IMR-90 (cell line): ENCODE results near the gene PRODH2. TPM values are rescaled to one million over a fixed set of nuclear protein-coding genes. Genes with fewer than 3 reads are reported as not detected.

Source experiments
- ATAC-seq: fragments of 200-7000 bp; cut with Tn5 transposase; 2 replicates; pipeline ENCODE4 v1.9.1; 2020; ENCODE audit warnings: low read depth, mild to moderate bottlenecking, moderate library complexity
- BruUV-seq: library from RNA; stranded (reverse); fragments of 400-500 nt; replicated peaks from 2 replicates; lab custom pipeline; 2021; lab: Mats Ljungman, UMichigan
- CTCF ChIA-PET: fragments of 300-600 bp; formaldehyde crosslinking; extraction: SDS; loops from one replicate; lab custom pipeline; 2021; ENCODE audit warnings: antibody characterized with exemption; lab: Yijun Ruan, JAX
- POLR2A ChIA-PET: fragments of 300-600 bp; sonication (Branson Sonifier 250); formaldehyde crosslinking; loops from one replicate; lab custom pipeline; 2022; ENCODE audit warnings: antibody characterized with exemption; ENCODE audit not compliant: unreplicated experiment; lab: Charles Lee
- DNase-seq: peaks from one replicate; pipeline ENCODE4 v3.0.0; 2013
- H2AFZ ChIP-seq: replicated peaks from 2 replicates; pipeline ENCODE3; 2013; ENCODE audit warnings: low read length, mild to moderate bottlenecking; ENCODE audit not compliant: poor library complexity
- H2AK5ac ChIP-seq: 2 replicates; pipeline ENCODE4 v1.6.1; 2013; ENCODE audit warnings: low read depth, low read length, inconsistent platforms
- H2AK9ac ChIP-seq: replicated peaks from 2 replicates; pipeline ENCODE3; 2013; ENCODE audit warnings: mild to moderate bottlenecking, low read depth, low read length, moderate library complexity; ENCODE audit not compliant: poor library complexity
- H2BK120ac ChIP-seq: 2 replicates; pipeline ENCODE4 v1.6.1; 2013; ENCODE audit warnings: low read depth, low read length, inconsistent platforms
- H2BK15ac ChIP-seq: 3 replicates; pipeline ENCODE4 v1.6.1; 2013; ENCODE audit warnings: low read depth, low read length, inconsistent platforms
- H2BK20ac ChIP-seq: 2 replicates; pipeline ENCODE4 v1.6.1; 2013; ENCODE audit warnings: low read depth, mild to moderate bottlenecking, inconsistent platforms, low read length, moderate library complexity
- H2BK5ac ChIP-seq: 2 replicates; pipeline ENCODE4 v1.6.1; 2013; ENCODE audit warnings: mild to moderate bottlenecking, low read depth, low read length, inconsistent platforms; ENCODE audit not compliant: poor library complexity, severe bottlenecking
- H3K14ac ChIP-seq: replicated peaks from 2 replicates; pipeline ENCODE4 v1.6.1; 2013; ENCODE audit warnings: low read depth, low read length, inconsistent platforms
- H3K18ac ChIP-seq: 2 replicates; pipeline ENCODE4 v1.6.1; 2013; ENCODE audit warnings: low read depth, low read length, control low read depth
- H3K23ac ChIP-seq: 2 replicates; pipeline ENCODE4 v1.6.1; 2013; ENCODE audit warnings: low read depth, low read length, inconsistent platforms
- H3K27ac ChIP-seq: 2 replicates; pipeline ENCODE4 v1.5.1; 2013; ENCODE audit warnings: mild to moderate bottlenecking, control low read depth, low read length; ENCODE audit not compliant: insufficient read depth
- H3K27me3 ChIP-seq: 2 replicates; pipeline ENCODE4 v1.6.1; 2013; ENCODE audit warnings: low read length; ENCODE audit not compliant: control insufficient read depth, insufficient read depth
- H3K36me3 ChIP-seq: 2 replicates; pipeline ENCODE4 v1.6.1; 2013; ENCODE audit warnings: low read length, mixed read lengths; ENCODE audit not compliant: control insufficient read depth, insufficient read depth
- H3K4ac ChIP-seq: 2 replicates; pipeline ENCODE4 v1.6.1; 2013; ENCODE audit warnings: low read depth, low read length, inconsistent platforms
- H3K4me1 ChIP-seq: 2 replicates; pipeline ENCODE4 v1.6.1; 2013; ENCODE audit warnings: low read length, mixed read lengths; ENCODE audit not compliant: control insufficient read depth, insufficient read depth
- H3K4me2 ChIP-seq: 2 replicates; pipeline ENCODE4 v1.6.1; 2013; ENCODE audit warnings: low read depth, mild to moderate bottlenecking, control low read depth, low read length, moderate library complexity
- H3K4me3 ChIP-seq: 2 replicates; pipeline ENCODE4 v1.5.1; 2013; ENCODE audit warnings: low read depth, mild to moderate bottlenecking, control low read depth, low read length, moderate library complexity; ENCODE audit not compliant: insufficient read depth
- H3K56ac ChIP-seq: 2 replicates; pipeline ENCODE4 v1.6.1; 2013; ENCODE audit warnings: low read length, inconsistent platforms; ENCODE audit not compliant: insufficient read depth; ENCODE audit errors: extremely low read depth
- H3K79me1 ChIP-seq, 2 experiments: 2 replicates each; pipeline ENCODE4 v1.6.1; 2013; ENCODE audit warnings: low read length in 2 of 2, inconsistent platforms in 1 of 2, low read depth in 1 of 2
- H3K9ac ChIP-seq: 2 replicates; pipeline ENCODE4 v1.6.1; 2013; ENCODE audit warnings: low read depth, low read length, control low read depth
- H3K9me1 ChIP-seq: 2 replicates; pipeline ENCODE4 v1.6.1; 2013; ENCODE audit warnings: low read length, inconsistent platforms; ENCODE audit not compliant: insufficient read depth
- H3K9me3 ChIP-seq: 2 replicates; pipeline ENCODE4 v1.6.1; 2013; ENCODE audit warnings: low read length; ENCODE audit not compliant: control insufficient read depth, insufficient read depth
- H4K20me1 ChIP-seq: 2 replicates; pipeline ENCODE4 v1.6.1; 2013; ENCODE audit warnings: low read length, inconsistent platforms; ENCODE audit not compliant: insufficient read depth
- H4K5ac ChIP-seq: 2 replicates; pipeline ENCODE4 v1.6.1; 2013; ENCODE audit warnings: mild to moderate bottlenecking, low read depth, low read length, control low read depth
- H4K8ac ChIP-seq, 2 experiments: 2 replicates each; pipeline ENCODE4 v1.6.1; 2013; ENCODE audit warnings: low read depth in 2 of 2, low read length in 2 of 2, control low read depth in 1 of 2, inconsistent platforms in 1 of 2
- H4K91ac ChIP-seq: 2 replicates; pipeline ENCODE4 v1.6.1; 2013; ENCODE audit warnings: low read depth, low read length, inconsistent platforms; ENCODE audit not compliant: insufficient read depth
- CHD1 ChIP-seq: IDR thresholded peaks from 2 replicates; pipeline ENCODE4 v1.6.1; 2012; ENCODE audit warnings: low read depth, low read length, improper control_type of control experiment
- MAFK ChIP-seq: IDR thresholded peaks from 2 replicates; pipeline ENCODE4 v1.6.1; 2012; ENCODE audit warnings: low read depth, low read length, improper control_type of control experiment
- RAD21 ChIP-seq: IDR thresholded peaks from 2 replicates; pipeline ENCODE4 v1.6.1; 2012; ENCODE audit warnings: low read length, improper control_type of control experiment
- WGBS, 2 experiments: methylation state at CpG; one replicate each; pipeline versions ENCODE4 v1.1.5 to v1.1.7; 2013; ENCODE audit warnings: missing lambda C conversion rate in 2 of 2; ENCODE audit not compliant: insufficient read length in 1 of 2; ENCODE audit errors: extremely low coverage in 2 of 2; 5-methylcytosine and 5-hydroxymethylcytosine counted together
- dilution Hi-C: fragments of 300-500 bp; cut with HindIII; formaldehyde crosslinking; loops from one replicate; pipeline ENCODE4 v1.14.3; 2018; ENCODE audit warnings: low sequenced_read_pairs; ENCODE audit not compliant: unreplicated experiment
- in situ Hi-C: fragments of 300-500 bp; cut with MboI; formaldehyde crosslinking; loops from 3 replicates; pipeline ENCODE4 v1.14.3; 2019; ENCODE audit warnings: low sequenced_read_pairs, inconsistent platforms, mixed read lengths
- intact Hi-C: fragments of 100-400 bp; cut with micrococcal nuclease; formaldehyde crosslinking; loops from 2 replicates; pipeline ENCODE4 v1.10.0; 2022
- polyA plus RNA-seq, 3 experiments: library from polyadenylated mRNA; depleted of rRNA; stranded (reverse); fragments of >200 nt; gene quantifications; 2 replicates each; pipeline ENCODE4 v1.2.3, GENCODE V29; 2012; ENCODE audit warnings: low replicate concordance in 1 of 3
- total RNA-seq: library from RNA; depleted of rRNA; stranded (reverse); fragments of >200 nt; gene quantifications from 2 replicates; pipeline ENCODE4 v1.2.3, GENCODE V29; 2012
- TF ChIP-seq, protein P1 (sequence below): fragments of 150-350 bp; IDR thresholded peaks from 2 replicates; pipeline ENCODE4 v1.6.1; 2017; ENCODE audit warnings: mild to moderate bottlenecking, antibody characterized with exemption, low read length, low read depth

Gene PRODH2
- total and polyA plus RNA-seq, 2 of the 4 experiments (the other 2 are of a cell fraction), result not detected

DNA sequence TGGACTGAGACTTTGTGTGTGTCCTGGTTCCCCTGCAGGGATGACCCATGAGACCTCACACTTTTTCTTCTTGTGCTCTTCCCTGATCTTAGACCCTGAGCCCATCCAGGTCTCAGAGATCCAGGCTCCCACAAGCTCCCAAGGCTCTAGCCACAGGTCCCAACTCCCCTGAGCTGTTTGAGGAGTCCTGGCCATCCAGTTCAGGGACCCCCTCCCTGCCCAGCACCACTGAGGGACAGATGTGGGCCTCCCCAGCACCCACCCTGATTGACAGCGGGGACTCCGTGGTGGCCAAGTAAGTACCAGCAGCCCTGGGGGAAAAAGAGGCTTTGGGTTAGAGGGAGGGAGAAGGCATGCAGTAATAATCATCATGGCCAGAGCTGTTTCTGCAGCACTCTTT is 52.9 kb downstream of the PRODH2 start:
- BruUV-seq, result no TSS peak
- Histone ChIP-seq H3K79me1 (peaks cover 34 to 47% of the 10 kb centered on the region in 2 experiments), H3K27me3 (no peaks in the 10 kb centered on the region), H3K27ac (no peak overlapping the region), H2BK20ac (no peak overlapping the region), H3K4me1 (peaks cover 13% of the 10 kb centered on the region), H4K20me1 (peaks cover 6% of the 10 kb centered on the region; the same call in 1 of the 2 replicates), H3K23ac (no peak overlapping the region), H4K91ac (no peak overlapping the region), H3K56ac (no peak overlapping the region), H3K9me3 (no peaks in the 10 kb centered on the region), H3K4ac (no peak overlapping the region), H2AFZ (no peak overlapping the region), H3K4me3 (no peak overlapping the region), H2AK9ac (peak overlapping the region; percentile 63), H4K5ac (no peak overlapping the region), H4K8ac (no peak overlapping the region), H3K36me3 (peaks cover 17% of the 10 kb centered on the region), H3K9ac (no peak overlapping the region), H3K9me1 (peaks cover 20% of the 10 kb centered on the region; the same call in 1 of the 2 replicates), H2BK5ac (no peak overlapping the region), H2BK120ac (no peak overlapping the region), H2BK15ac (no peak overlapping the region), H3K4me2 (no peak overlapping the region), H3K18ac (no peak overlapping the region), H3K14ac (no peak overlapping the region), H2AK5ac (no peak overlapping the region)
- WGBS, 2 experiments, result no CpG with 5 or more reads among the region's 2 CpGs
- POLR2A ChIA-PET, result no interaction called here
- dilution Hi-C loops (no loop called here), in situ Hi-C loops (no loop called here), intact Hi-C loops (loop anchor here (2.0 to 5.0 kb wide), 2 partner anchors 15 to 173 kb away; partner anchors contain the start of gene ARHGAP33)
- DNase-seq (no peak), ATAC-seq (no peak)
- no peak for TF ChIP-seq RAD21
- TF ChIP-seq MAFK, result no peak
- TF ChIP-seq CHD1, result no peak
- TF ChIP-seq, protein P1, sequence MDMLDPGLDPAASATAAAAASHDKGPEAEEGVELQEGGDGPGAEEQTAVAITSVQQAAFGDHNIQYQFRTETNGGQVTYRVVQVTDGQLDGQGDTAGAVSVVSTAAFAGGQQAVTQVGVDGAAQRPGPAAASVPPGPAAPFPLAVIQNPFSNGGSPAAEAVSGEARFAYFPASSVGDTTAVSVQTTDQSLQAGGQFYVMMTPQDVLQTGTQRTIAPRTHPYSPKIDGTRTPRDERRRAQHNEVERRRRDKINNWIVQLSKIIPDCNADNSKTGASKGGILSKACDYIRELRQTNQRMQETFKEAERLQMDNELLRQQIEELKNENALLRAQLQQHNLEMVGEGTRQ, result no peak
- CTCF ChIA-PET, result no interaction called here
